ENCODE measurements around the gene MUC3A.
"Not testable (repeated sequence)": the region's sequence is repeated elsewhere in the genome, so short reads cannot be mapped to it uniquely, and the experiment has no call there.

Gene MUC3A

GRCh38 chr7:100949227-100949932, at the start of gene MUC3A:
MUC3A (plus strand) TSS chr7:100949534; CDS start chr7:100949625, 91 bp downstream.
- no peak for DNase-seq

GRCh38 chr7:100900978-100901377, 48.4 kb upstream of the MUC3A start:
- no peak for DNase-seq

- DNase-seq: no peak
Measured at GRCh38 chr7:100901921-100902332, 47.4 kb upstream of the MUC3A start.

GRCh38 chr7:100902638-100903037, 46.7 kb upstream of the MUC3A start:
- DNase-seq: no peak

- DNase-seq: no peak
Measured at GRCh38 chr7:100908512-100908911, 40.8 kb upstream of the MUC3A start.

- not testable (repeated sequence) for DNase-seq
Measured at GRCh38 chr7:100910443-100910842, 38.9 kb upstream of the MUC3A start.

- no peak for DNase-seq
Measured at GRCh38 chr7:100911484-100911883, 37.9 kb upstream of the MUC3A start.

GRCh38 chr7:100914208-100914878, 35.0 kb upstream of the MUC3A start:
- no peak for DNase-seq

GRCh38 chr7:100914879-100915447, 34.4 kb upstream of the MUC3A start:
- DNase-seq: no peak

- not testable (repeated sequence) for DNase-seq
Measured at GRCh38 chr7:100919335-100919734, 30.0 kb upstream of the MUC3A start.

- DNase-seq: not testable (repeated sequence)
Measured at GRCh38 chr7:100919779-100920437, 29.4 kb upstream of the MUC3A start.

- DNase-seq: no peak
Measured at GRCh38 chr7:100921039-100921438, 28.3 kb upstream of the MUC3A start.

- DNase-seq: not testable (repeated sequence)
Measured at GRCh38 chr7:100923616-100924015, 25.7 kb upstream of the MUC3A start.

GRCh38 chr7:100929808-100930174, 19.5 kb upstream of the MUC3A start:
- DNase-seq: no peak

- DNase-seq: no peak
Measured at GRCh38 chr7:100933734-100934133, 15.6 kb upstream of the MUC3A start.

- DNase-seq: not testable (repeated sequence)
Measured at GRCh38 chr7:100935381-100935780, 14.0 kb upstream of the MUC3A start.

GRCh38 chr7:100936167-100936566, 13.2 kb upstream of the MUC3A start:
- not testable (repeated sequence) for DNase-seq

GRCh38 chr7:100942045-100942774, 7.1 kb upstream of the MUC3A start:
- DNase-seq: no peak

GRCh38 chr7:100943693-100944092, 5.6 kb upstream of the MUC3A start:
- DNase-seq: no peak

- DNase-seq: no peak
Measured at GRCh38 chr7:100944138-100944537, 5.2 kb upstream of the MUC3A start.

GRCh38 chr7:100946111-100946510, 3.2 kb upstream of the MUC3A start:
- no peak for DNase-seq

- DNase-seq: no peak
Measured at GRCh38 chr7:100946766-100947365, 2.5 kb upstream of the MUC3A start.

- DNase-seq: no peak
Measured at GRCh38 chr7:100947792-100948191, 1.5 kb upstream of the MUC3A start.
